Stimulated activated CD4-positive, alpha-beta T cell treated with anti-CD3 and anti-CD28 coated beads, TNF-alpha, amount 100 ng/mL, for 24 hours (primary cell): Measurements from ENCODE around the gene SYNGR1.

ENCODE experiments used
- DNase-seq, 3 experiments: peaks; one replicate each; pipeline ENCODE4 v3.0.0-alpha.2; 2020; ENCODE audit warnings: low read depth in 3 of 3

SYNGR1 gene

DNA sequence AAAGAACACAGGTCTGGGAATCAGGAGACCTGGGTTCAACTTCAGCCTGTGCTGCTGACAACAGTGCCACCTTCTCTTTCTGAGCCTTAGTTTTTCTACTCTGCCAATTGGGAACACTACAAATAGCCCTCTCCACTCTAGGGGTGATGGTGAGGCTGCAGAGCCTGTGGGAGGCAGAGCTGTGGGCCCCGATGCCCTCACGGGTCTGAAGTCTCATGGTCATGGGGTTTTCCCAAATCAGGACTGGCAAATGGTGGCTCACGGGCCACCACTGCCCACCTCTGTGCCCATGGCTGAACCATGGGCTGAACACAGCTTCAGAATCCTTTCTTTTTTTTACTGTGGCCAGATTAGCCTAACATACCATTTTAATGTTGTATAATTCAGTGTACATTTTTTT, 19.8 kb downstream of the SYNGR1 start:
- no peak for DNase-seq

GRCh38 chr22:39371732-39372131, 21.9 kb downstream of the SYNGR1 start:
- no peak for DNase-seq

DNA sequence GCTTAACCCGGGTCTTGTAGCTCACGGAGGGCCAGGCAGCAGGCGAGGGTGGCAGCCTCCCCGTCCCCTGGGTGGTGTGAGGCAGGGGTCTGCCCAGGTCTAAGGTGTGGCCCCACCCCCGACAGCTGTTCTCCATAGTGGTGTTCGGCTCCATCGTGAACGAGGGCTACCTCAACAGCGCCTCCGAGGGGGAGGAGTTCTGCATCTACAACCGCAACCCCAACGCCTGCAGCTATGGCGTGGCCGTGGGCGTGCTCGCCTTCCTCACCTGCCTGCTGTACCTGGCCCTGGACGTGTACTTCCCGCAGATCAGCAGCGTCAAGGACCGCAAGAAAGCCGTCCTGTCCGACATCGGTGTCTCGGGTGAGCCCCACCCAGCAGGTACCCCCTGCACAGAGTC, 24.4 kb downstream of the SYNGR1 start:
- DNase-seq: no peak

- no peak for DNase-seq
These were observed 25.0 kb downstream of the SYNGR1 start for GRCh38 chr22:39374801-39375200.

- DNase-seq: no peak
These were observed 25.9 kb downstream of the SYNGR1 start for GRCh38 chr22:39375646-39376045.

DNA sequence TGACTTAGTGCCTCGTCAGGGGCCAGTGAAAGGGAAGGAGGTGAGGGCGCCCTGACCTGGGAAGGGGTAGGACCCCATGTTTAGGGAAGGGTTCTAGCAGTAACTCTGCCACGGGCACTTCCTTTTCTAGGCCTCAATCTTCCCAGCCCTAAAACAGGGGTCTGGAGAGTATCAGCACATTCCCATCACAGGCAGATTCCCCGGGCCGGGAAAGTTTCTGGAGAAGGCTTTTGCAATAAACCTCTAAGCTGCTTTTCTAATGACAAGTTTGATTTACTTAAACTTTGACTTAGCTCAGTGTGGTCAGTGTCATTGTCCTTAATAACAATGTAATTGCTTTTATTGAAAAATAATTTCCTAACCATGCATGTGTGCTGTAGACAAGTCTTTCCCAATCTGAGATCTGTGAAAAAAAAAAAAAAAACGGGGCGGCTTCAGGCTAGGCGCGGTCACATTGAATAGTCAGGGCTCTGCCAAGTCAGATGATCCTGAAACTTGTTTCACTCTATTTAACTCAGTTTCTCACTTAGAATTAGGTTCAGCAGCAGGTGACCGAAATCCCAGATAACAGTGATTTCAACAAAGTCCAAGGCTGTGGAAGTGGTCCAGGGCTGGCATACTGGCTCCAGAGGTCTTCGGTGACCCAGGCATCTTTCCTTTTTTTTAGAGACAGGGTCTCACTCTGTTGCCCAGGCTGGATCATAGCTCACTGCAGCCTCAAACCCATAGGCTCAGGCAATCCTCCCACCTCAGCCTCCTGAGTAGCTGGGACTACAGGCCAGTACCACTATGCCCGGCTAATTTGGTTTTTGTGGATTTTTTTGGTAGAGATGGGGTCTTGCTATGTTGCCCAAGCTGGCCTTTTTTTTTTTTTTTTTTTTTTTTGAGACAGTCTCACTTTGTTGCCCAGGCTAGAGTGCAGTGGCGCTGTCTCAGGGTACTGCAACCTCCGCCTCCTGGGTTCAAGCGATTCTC, 30.3 kb downstream of the SYNGR1 start:
- no peak for DNase-seq

- no peak for DNase-seq
These were observed 31.4 kb downstream of the SYNGR1 start for GRCh38 chr22:39381009-39381755.

DNA sequence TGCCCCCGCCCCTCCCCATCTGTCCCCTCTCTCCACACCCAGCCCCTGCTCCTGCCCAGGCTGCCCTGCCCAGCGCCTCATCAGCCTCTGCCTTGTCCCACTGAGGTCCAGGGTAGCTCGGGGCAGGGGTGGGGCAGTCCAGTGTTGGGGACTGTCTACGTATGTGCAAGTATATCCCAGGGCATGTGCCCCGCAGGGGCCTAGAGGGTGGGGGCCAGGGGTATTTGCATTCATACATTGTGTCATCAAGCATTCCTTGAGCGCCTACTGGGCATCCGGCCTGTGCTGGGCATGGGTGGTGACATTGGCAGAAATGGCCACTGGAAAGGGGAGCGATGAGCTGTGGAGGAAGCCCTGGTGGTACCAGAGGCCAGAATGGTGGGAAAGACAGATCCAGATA, 32.1 kb downstream of the SYNGR1 start:
- DNase-seq: no peak

DNA sequence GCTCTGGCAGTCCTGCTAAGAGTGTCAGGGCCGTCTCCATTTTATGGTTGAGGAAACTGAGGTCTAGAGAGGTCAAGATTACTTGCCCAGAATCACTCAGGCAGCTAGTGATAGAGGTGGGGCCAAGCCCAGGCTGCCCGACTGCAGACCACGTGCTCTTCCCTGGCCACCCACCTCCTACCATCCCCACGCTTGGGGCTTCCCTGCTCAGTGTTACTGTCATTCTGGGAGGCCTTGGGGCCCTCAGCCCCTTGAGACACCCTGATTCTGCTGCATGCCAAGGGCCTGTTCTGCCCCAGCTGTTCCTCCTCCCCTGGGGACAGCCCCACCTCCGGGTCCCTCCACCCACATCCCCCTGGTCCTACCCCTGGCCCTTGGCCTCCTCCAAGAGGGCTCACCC, 32.6 kb downstream of the SYNGR1 start:
- DNase-seq: no peak

DNA sequence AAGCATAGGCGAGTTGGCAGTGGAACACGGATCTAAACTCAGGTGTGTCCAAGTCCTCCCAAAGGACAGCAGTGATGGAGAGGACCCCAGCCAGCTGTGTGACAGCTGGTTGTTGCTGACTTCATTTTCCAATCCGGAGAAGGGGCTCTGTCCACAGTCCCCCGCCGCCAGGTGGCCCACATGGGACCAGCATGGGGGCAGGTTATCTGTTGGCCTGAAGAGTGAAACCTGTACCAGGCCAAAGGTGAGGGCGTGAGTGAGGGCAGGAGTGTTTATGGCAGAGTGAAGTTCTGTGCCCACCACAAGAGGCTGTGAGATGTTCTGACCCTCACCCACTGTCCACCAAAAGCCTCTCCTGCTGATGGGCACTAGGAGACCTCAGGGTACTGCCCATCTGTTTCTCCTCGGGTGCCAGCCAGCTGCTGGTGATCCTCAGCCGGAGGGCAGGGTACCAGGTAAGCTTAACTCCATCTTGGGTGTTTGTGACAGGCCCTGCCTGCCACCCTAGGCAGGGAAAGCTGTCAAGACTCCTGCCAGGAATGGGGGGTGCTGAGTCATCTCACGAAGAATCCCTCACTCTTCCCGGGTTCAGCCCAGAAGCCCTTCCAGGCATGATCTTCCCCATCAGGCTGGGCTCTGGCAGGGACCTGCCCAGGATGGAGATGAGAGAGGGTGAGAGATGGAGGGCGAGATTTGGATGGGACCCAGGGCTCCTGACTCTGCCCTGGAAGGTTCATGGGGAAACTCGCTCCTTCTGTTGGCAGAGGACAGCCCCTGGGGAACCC, 34.2 kb downstream of the SYNGR1 start:
- DNase-seq: no peak

DNA sequence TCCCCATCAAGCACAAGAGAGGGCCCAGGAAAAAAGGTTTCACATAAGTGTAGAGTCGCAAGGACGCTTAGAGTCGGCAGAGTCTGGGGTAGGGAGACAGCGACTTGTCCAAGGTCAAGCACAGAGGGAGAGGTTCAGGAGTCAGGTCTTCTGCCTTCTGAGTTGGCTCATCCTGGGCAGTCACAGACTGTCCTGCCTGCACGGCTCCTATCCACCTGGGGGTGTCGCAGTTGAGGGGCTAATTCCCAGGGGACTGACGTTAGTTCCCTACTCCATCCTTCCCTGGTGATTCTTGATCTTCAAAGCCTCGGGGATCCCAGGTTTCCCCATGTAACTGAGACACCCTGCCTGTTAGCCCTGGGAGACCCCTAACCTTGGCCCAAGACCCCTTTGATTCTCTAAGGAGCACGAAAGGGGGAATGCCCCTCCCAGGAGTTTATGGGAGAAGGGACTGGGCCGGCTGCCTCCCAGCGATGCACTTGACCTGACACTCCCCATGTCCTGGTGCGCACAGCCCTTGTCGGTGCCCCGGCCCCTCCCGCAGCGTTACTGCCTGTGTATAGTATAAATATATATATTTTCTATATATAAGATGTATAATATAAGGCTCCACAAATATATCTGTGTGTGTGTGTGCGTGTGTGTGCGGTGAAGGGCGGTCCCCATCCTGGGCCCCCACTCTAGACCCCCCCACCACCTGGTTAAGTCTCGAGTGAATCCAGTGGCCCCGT, 35.1 kb downstream of the SYNGR1 start:
- DNase-seq: no peak

DNA sequence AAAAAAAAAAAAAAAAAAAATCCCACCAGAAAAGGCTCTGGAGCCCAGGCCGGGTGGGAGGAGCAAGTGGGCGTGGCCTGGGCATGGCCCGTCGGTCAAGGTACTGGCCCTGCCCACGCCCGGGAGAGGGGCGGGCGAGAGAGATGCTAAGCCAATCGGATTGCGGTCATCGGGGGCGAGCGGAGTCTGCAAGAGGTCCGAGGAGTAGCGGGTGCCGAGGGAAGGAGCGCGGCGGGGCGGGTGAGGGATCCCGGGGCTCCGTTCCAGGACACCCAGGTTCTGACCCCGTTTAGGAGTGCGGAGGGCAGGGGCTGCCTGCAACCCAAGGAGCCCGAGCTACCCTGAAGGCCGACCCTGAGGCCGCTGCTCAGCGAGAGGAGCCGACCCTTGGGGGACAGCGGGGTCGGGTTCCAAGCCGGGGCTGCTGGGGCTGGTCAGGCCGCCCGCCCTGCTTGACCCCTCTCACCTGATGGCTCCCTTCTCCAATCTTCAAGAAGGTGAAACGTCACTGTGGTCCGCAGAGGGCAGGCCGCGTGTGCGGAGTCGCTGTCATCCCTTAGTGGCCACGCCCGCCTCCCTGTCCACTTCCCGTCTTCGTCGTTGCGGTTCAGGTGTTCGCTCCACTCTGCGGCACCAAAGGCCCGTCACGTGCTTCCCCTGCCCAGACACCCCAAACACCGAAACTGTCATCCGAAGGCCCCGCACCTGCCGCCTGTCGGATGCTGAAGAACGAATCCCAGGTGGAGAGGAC, 38.6 kb downstream of the SYNGR1 start:
- DNase-seq: peak; percentile 32 to 66 (median 66)

GRCh38 chr22:39389420-39389819, 39.6 kb downstream of the SYNGR1 start:
- no peak for DNase-seq

DNA sequence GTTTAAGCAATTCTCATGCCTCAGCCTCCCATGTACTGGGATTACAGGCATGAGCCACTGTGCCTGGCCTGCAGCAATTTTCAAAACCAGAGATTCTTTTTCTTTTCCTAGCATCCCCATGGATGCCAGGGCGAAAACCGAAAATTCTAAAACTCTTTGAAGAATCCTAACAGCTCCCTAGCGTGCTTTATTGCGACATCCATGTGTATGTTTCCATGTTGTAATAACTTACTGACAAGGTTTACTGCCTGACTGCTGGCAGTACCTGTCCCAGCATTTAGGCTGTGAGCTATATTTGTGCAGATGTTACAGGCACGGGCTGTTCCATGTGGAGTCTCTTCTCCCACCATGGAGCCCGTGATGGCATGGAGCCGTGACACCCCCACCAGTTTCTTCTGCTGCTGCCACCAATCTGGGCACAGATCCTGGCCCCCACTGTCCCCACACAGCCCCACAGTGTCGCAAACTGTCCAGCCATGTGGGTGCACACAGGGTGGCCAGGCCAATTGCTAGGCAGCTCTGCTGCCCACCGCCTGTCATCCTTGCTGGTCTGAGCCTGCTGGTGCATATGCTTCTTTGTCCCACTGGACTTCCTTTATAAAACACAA, 42.7 kb downstream of the SYNGR1 start:
- no peak for DNase-seq

DNA sequence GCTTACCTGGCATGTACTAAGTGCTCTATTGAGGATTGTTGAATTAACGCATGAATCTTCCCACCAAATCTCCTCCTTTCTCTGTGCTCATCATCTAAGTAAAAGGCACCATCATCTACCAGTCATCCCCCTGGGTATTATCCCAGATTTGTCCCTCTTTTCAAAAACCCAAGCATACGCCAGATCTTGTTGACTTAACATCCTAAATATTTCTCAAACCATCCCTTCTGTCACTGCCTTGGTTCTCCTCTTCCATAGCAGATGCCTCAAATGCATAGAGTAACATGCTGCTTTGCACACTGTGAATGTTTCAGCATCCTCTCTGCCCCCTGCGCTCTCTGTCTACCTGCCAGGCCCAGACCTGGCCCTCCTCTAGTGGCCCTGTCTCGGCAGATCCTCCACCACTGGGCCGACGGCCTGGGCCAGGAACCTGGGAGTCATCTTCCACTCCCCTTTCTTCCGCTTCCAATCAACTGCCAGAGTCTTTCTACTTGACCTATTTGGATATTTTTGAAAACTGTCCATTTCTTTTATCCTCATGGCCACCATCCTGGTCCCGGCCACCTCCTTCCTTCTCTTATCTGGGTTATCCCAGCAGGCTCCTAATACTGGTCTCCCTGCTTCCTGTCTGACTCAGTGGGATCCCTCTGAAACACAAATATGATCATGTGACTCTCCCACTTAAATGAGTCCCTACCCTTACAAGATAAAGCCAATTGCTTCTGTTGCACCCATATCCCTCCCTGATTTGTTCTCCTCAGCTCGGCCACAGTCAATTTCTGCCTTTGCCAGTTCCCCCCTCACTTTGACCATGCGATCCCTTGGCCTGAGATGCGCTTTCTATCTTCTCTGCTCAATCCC, 46.4 kb downstream of the SYNGR1 start:
- DNase-seq: no peak

DNA sequence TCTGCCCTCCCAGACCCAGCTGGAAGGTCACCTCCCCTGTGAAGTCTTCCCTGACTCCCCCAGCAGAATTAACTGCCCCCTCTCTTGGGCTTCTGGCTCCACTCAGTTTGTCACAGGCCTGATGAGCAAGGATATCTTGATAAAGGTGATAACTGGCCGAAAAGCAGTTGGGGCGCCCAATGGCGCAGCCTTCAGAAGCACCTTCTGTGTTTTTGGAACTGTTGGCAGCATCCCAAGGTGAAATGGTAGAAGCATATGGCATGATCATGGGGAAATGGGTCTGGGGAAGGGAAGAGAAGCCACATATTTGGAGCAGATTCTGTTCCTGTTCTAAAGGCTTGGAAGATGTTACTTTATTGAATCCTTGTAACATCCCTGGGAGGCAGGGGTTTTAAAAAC, 47.0 kb downstream of the SYNGR1 start:
- DNase-seq: no peak

- no peak for DNase-seq
These were observed 51.5 kb downstream of the SYNGR1 start for GRCh38 chr22:39401301-39401631.

GRCh38 chr22:39405346-39406085, 55.7 kb downstream of the SYNGR1 start:
- DNase-seq: peak in 1 of 3 experiments; percentile 30

- DNase-seq: no peak
These were observed 58.4 kb downstream of the SYNGR1 start for GRCh38 chr22:39408173-39408572.
